Measurements from ENCODE around the gene GTF2H4.
"Not testable (repeated sequence)": the region's sequence is repeated elsewhere in the genome, so short reads cannot be mapped to it uniquely, and the experiment has no call there.

- not testable (repeated sequence) for TF ChIP-seq RAD21 (IDR thresholded peaks at IDR 0.05; ENCODE audit: insufficient read depth, low read depth, low read length); CTCF (IDR thresholded peaks at IDR 0.05 in 2 of 3, conservative IDR thresholded peaks at IDR 0.05 in 1 of 3; ENCODE audit: control insufficient read depth in 2 of 3, extremely low read depth in 1 of 3, insufficient read depth in 1 of 3, low read depth in 3 of 3, low read length in 3 of 3); TBL1XR1 (IDR thresholded peaks at IDR 0.05; ENCODE audit: low read depth, low read length); WRNIP1 (IDR thresholded peaks at IDR 0.05; ENCODE audit: borderline replicate concordance, low read depth, low read length); FOS (IDR thresholded peaks at IDR 0.05; ENCODE audit: borderline replicate concordance, extremely low read depth, insufficient read length); ZNF24 (IDR thresholded peaks at IDR 0.05); MXI1 (IDR thresholded peaks at IDR 0.05; ENCODE audit: low read depth, low read length); POLR2A (IDR thresholded peaks at IDR 0.05; ENCODE audit: low read depth, low read length); SMC3 (IDR thresholded peaks at IDR 0.05; ENCODE audit: borderline replicate concordance, low read length); CEBPZ (IDR thresholded peaks at IDR 0.05; ENCODE audit: low read depth, low read length)
Measured at GRCh38 chr6:30873795-30874194, 34.2 kb upstream of the GTF2H4 start.
